ENCODE results near the gene C4orf17. TPM values are rescaled to one million over a fixed set of nuclear protein-coding genes. Genes with fewer than 3 reads are reported as not detected.

Gene C4orf17
- total RNA-seq, 1 experiment from 2014 or later: not detected

DNA sequence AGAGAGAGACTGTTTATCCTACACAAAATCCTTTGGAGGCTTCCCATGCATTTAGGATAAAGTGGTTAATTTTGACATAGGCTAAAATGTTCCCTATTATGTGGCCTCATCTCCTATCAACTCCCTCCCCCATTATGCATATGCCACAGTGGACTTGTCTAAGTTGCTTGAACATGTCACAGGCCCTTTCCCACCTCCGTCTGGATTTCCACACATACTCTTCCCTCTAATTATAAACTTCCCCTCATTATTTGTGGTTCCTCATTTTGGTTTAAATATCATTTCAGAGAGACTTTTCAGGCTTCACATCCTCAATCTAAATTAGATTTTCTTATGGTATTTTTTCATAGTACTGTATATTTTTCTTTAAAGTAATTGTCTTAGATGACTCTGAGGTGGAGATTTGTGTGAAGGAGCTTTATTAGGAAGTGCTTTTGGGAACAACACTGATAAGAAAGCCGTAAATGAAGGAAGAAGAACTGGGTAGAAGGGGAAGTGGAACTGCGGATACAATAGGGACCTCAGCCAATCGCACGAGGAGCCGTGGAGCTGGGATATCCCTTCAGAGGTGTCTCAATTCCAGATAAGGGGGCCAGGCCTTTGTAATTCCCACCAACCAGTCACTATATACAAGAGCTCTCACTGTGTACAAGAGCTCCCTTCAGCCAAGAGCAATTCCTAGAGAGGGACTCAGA lies 7.9 kb downstream of the C4orf17 start:
- Mint-ChIP-seq H3K27ac (no peak overlapping the region), H3K4me1 (no peaks in the 10 kb centered on the region), H3K36me3 (no peaks in the 10 kb centered on the region), H3K4me3 (no peak overlapping the region), H3K27me3 (ENCODE audit: low read depth) (no peaks in the 10 kb centered on the region; the same call in 1 of the 2 replicates), H3K9me3 (no peaks in the 10 kb centered on the region)
- ATAC-seq: no peak
- ChIA-PET POLR2A (no interaction called here), CTCF (no interaction called here)
- no peak for TF ChIP-seq ZNF219 (CRISPR knock-in tag; IDR thresholded peaks at IDR 0.05; ENCODE audit: borderline replicate concordance)
- TF ChIP-seq NFYB (CRISPR knock-in tag; conservative IDR thresholded peaks at IDR 0.05; ENCODE audit: low read depth): no peak
- TF ChIP-seq ZNF138 (CRISPR knock-in tag; conservative IDR thresholded peaks at IDR 0.05): no peak
- no peak for TF ChIP-seq CBFB (CRISPR knock-in tag; IDR thresholded peaks at IDR 0.05; ENCODE audit: low read depth)
- no peak for TF ChIP-seq NR3C1 (CRISPR knock-in tag; conservative IDR thresholded peaks at IDR 0.05; ENCODE audit: low read depth)
- TF ChIP-seq MYBL2 (CRISPR knock-in tag; IDR thresholded peaks at IDR 0.05): no peak
- no peak for TF ChIP-seq KAT7 (CRISPR knock-in tag; IDR thresholded peaks at IDR 0.05; ENCODE audit: borderline replicate concordance)
- no peak for TF ChIP-seq OVOL2 (CRISPR knock-in tag; IDR thresholded peaks at IDR 0.05; ENCODE audit: borderline replicate concordance)
- no peak for TF ChIP-seq ZNF671 (CRISPR knock-in tag; IDR thresholded peaks at IDR 0.05)
- no peak for DNase-seq (ENCODE audit: low spot score)

- Mint-ChIP-seq H3K4me3 (no peak overlapping the region), H3K27ac (no peak overlapping the region), H3K4me1 (no peaks in the 10 kb centered on the region), H3K9me3 (peaks cover 5% of the 10 kb centered on the region), H3K27me3 (ENCODE audit: low read depth) (no peaks in the 10 kb centered on the region; the same call in none of the 2 replicates), H3K36me3 (no peaks in the 10 kb centered on the region)
- ChIA-PET POLR2A (no interaction called here), CTCF (no interaction called here)
- DNase-seq (ENCODE audit: low spot score) (no peak), ATAC-seq (no peak)
- TF ChIP-seq RORB (CRISPR knock-in tag; IDR thresholded peaks at IDR 0.05) (no peak), E2F5 (CRISPR knock-in tag; IDR thresholded peaks at IDR 0.05) (no peak), ZNF121 (CRISPR knock-in tag; IDR thresholded peaks at IDR 0.05) (no peak)
These were observed 18.4 kb downstream of the C4orf17 start for GRCh38 chr4:99529228-99529627.

DNA sequence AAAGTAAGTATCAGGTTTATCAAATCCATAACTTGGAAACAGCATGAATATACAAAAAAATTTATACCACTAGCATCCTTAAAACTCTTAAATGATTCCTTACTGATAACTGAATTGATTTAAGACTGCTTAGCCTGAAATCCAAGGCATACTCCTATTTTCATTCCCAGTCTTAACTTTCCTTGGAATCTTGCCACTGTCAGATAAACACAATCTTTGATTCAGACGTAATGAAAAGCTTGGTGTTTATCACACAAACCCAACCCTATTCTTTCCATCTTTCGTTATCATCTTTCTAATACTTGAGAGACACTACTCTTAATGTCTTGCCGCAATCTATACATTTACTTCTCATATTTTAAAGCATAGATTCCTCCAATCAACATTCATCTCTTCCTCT lies 19.1 kb downstream of the C4orf17 start:
- ATAC-seq: no peak
- Mint-ChIP-seq H3K4me3 (no peak overlapping the region), H3K27me3 (ENCODE audit: low read depth) (no peaks in the 10 kb centered on the region; the same call in none of the 2 replicates), H3K9me3 (peaks cover 8% of the 10 kb centered on the region), H3K27ac (no peak overlapping the region), H3K4me1 (no peaks in the 10 kb centered on the region), H3K36me3 (no peaks in the 10 kb centered on the region)
- ChIA-PET POLR2A (no interaction called here), CTCF (no interaction called here)
- DNase-seq (ENCODE audit: low spot score): no peak
- TF ChIP-seq STAT6 (CRISPR knock-in tag; conservative IDR thresholded peaks at IDR 0.05; ENCODE audit: low read depth) (no peak), CREB1 (CRISPR knock-in tag; IDR thresholded peaks at IDR 0.05) (no peak), ZNF138 (CRISPR knock-in tag; conservative IDR thresholded peaks at IDR 0.05) (no peak), ZSCAN18 (CRISPR knock-in tag; IDR thresholded peaks at IDR 0.05) (no peak), GRHL2 (CRISPR knock-in tag; IDR thresholded peaks at IDR 0.05; ENCODE audit: insufficient replicate concordance, severe bottlenecking) (no peak), SOX15 (CRISPR knock-in tag; IDR thresholded peaks at IDR 0.05) (no peak), ZNF121 (CRISPR knock-in tag; IDR thresholded peaks at IDR 0.05) (no peak), TEAD1 (CRISPR knock-in tag; IDR thresholded peaks at IDR 0.05) (no peak), MXD4 (CRISPR knock-in tag; IDR thresholded peaks at IDR 0.05; ENCODE audit: borderline replicate concordance) (no peak), FOXK1 (CRISPR knock-in tag; IDR thresholded peaks at IDR 0.05) (no peak), RORB (CRISPR knock-in tag; IDR thresholded peaks at IDR 0.05) (no peak), ERG (CRISPR knock-in tag; IDR thresholded peaks at IDR 0.05) (no peak)
- TF ChIP-seq, protein P1, sequence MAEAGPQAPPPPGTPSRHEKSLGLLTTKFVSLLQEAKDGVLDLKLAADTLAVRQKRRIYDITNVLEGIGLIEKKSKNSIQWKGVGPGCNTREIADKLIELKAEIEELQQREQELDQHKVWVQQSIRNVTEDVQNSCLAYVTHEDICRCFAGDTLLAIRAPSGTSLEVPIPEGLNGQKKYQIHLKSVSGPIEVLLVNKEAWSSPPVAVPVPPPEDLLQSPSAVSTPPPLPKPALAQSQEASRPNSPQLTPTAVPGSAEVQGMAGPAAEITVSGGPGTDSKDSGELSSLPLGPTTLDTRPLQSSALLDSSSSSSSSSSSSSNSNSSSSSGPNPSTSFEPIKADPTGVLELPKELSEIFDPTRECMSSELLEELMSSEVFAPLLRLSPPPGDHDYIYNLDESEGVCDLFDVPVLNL (CRISPR knock-in tag; IDR thresholded peaks at IDR 0.05; ENCODE audit: borderline replicate concordance, low read depth): no peak
- TF ChIP-seq, protein P2, sequence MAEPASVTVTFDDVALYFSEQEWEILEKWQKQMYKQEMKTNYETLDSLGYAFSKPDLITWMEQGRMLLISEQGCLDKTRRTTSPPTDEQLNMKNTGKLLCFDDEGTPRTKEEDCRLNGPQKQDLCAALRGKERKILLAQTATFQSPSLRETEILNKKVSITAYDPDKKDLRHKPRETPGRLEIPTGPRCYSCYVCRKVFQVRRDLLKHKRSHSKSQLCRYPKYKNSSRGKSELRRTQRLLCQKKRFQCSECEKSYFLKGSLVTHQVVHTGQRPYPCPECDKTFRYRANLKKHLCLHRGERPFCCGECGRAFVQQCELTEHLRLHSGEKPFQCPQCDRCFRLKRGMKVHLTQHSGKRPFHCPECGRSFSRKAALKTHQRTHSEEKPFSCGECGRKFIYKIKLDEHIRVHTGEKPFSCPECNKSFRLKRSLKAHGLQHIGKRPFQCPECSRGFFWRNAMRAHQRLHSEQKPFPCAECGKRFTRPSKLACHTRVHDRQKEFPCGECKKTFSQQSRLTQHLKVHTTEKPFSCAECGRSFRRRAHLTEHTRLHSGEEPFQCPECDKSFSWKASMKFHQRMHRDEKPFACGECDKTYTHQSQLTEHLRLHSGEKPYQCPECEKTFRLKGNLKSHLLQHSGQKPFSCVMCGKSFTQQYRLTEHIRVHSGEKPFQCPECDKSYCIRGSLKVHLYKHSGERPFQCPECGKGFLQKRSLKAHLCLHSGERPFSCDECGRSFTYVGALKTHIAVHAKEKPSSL (CRISPR knock-in tag; conservative IDR thresholded peaks at IDR 0.05): no peak
